Fibroblast of lung (primary cell): ENCODE results near the gene MMP8.
"Not testable (repeated sequence)": the region's sequence is repeated elsewhere in the genome, so short reads cannot be mapped to it uniquely, and the experiment has no call there.

ENCODE experiments used
- EZH2 ChIP-seq: IDR thresholded peaks from 2 replicates; pipeline ENCODE4 v1.5.1; 2012; ENCODE audit warnings: low read length, control low read depth, mild to moderate bottlenecking; ENCODE audit errors: missing control alignments
- TF ChIP-seq, protein P1 (sequence below), 2 donors: IDR thresholded peaks in 1 of 2; conservative IDR thresholded peaks in 1 of 2; 1 replicate in 1 of 2; 2 replicates in 1 of 2; pipeline ENCODE4 v1.5.1; 2011 to 2012; ENCODE audit warnings: low read length in 2 of 2, control low read depth in 1 of 2, inconsistent platforms in 1 of 2, low read depth in 1 of 2, mild to moderate bottlenecking in 1 of 2

DNA sequence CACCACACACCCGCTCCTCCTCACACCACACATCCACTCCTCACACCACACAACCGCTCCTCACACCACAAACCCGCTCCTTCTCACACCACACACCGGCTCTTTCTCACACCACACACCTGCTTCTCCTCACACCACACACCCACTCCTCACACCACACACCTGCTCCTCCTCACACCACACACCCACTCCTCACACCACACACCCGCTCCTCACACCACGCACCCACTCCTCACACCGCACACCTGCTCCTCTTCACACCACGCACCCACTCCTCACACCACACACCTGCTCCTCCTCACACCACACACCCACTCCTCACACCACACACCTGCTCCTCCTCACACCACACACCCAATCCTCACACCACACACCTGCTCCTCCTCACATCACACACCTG is 6.2 kb upstream of the MMP8 start:
- TF ChIP-seq EZH2: not testable (repeated sequence)
- TF ChIP-seq, protein P1, sequence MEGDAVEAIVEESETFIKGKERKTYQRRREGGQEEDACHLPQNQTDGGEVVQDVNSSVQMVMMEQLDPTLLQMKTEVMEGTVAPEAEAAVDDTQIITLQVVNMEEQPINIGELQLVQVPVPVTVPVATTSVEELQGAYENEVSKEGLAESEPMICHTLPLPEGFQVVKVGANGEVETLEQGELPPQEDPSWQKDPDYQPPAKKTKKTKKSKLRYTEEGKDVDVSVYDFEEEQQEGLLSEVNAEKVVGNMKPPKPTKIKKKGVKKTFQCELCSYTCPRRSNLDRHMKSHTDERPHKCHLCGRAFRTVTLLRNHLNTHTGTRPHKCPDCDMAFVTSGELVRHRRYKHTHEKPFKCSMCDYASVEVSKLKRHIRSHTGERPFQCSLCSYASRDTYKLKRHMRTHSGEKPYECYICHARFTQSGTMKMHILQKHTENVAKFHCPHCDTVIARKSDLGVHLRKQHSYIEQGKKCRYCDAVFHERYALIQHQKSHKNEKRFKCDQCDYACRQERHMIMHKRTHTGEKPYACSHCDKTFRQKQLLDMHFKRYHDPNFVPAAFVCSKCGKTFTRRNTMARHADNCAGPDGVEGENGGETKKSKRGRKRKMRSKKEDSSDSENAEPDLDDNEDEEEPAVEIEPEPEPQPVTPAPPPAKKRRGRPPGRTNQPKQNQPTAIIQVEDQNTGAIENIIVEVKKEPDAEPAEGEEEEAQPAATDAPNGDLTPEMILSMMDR (conservative IDR thresholded peaks at IDR 0.05 in 1 of 2, IDR thresholded peaks at IDR 0.05 in 1 of 2; ENCODE audit: low read depth in 1 of 2, low read length in 2 of 2): not testable (repeated sequence)
